CMK (cell line): Measurements from ENCODE around the gene LRP10.
A peak's percentile ranks its signal among the peaks of the same experiment; 100 is the strongest.
"Not testable (repeated sequence)": the region's sequence is repeated elsewhere in the genome, so short reads cannot be mapped to it uniquely, and the experiment has no call there.

ENCODE experiments used
- DNase-seq: peaks from one replicate; pipeline ENCODE4 v3.0.0-alpha.2; 2010; ENCODE audit warnings: low read depth

Gene LRP10

GRCh38 chr14:22887260-22887989, 15.9 kb downstream of the LRP10 start:
- no peak for DNase-seq

- DNase-seq: no peak
Measured at GRCh38 chr14:22887990-22888378, 16.4 kb downstream of the LRP10 start.

GRCh38 chr14:22888662-22889061, 17.1 kb downstream of the LRP10 start:
- DNase-seq: no peak

- DNase-seq: no peak
Measured at GRCh38 chr14:22890416-22890815, 18.9 kb downstream of the LRP10 start.

- DNase-seq: no peak
Measured at GRCh38 chr14:22892488-22892887, 20.9 kb downstream of the LRP10 start.

- no peak for DNase-seq
Measured at GRCh38 chr14:22893706-22894105, 22.2 kb downstream of the LRP10 start.

- DNase-seq: no peak
Measured at GRCh38 chr14:22895402-22895801, 23.9 kb downstream of the LRP10 start.

- DNase-seq: no peak
Measured at GRCh38 chr14:22896356-22896755, 24.8 kb downstream of the LRP10 start.

- DNase-seq: no peak
Measured at GRCh38 chr14:22896760-22897159, 25.2 kb downstream of the LRP10 start.

- no peak for DNase-seq
Measured at GRCh38 chr14:22897357-22897756, 25.8 kb downstream of the LRP10 start.

- no peak for DNase-seq
Measured at GRCh38 chr14:22898302-22899090, 27.0 kb downstream of the LRP10 start.

- DNase-seq: no peak
Measured at GRCh38 chr14:22900081-22900799, 28.7 kb downstream of the LRP10 start.

GRCh38 chr14:22901799-22902198, 30.3 kb downstream of the LRP10 start:
- no peak for DNase-seq

- no peak for DNase-seq
Measured at GRCh38 chr14:22903742-22904087, 32.2 kb downstream of the LRP10 start.

GRCh38 chr14:22905627-22906026, 34.1 kb downstream of the LRP10 start:
- no peak for DNase-seq

GRCh38 chr14:22906073-22906472, 34.5 kb downstream of the LRP10 start:
- no peak for DNase-seq

GRCh38 chr14:22907429-22907828, 35.9 kb downstream of the LRP10 start:
- no peak for DNase-seq

GRCh38 chr14:22908601-22909000, 37.1 kb downstream of the LRP10 start:
- no peak for DNase-seq

- DNase-seq: no peak
Measured at GRCh38 chr14:22910916-22911315, 39.4 kb downstream of the LRP10 start.

GRCh38 chr14:22914836-22915235, 43.3 kb downstream of the LRP10 start:
- not testable (repeated sequence) for DNase-seq

GRCh38 chr14:22915886-22916521, 44.5 kb downstream of the LRP10 start:
- DNase-seq: no peak

- peak; percentile 98 for DNase-seq
Measured at GRCh38 chr14:22918804-22919600, 47.5 kb downstream of the LRP10 start, which contains the start of gene RBM23. Gene RBM23 (minus strand): TSS chr14:22919149.
